ENCODE measurements around the gene CACNA2D1.

CACNA2D1 gene

DNA sequence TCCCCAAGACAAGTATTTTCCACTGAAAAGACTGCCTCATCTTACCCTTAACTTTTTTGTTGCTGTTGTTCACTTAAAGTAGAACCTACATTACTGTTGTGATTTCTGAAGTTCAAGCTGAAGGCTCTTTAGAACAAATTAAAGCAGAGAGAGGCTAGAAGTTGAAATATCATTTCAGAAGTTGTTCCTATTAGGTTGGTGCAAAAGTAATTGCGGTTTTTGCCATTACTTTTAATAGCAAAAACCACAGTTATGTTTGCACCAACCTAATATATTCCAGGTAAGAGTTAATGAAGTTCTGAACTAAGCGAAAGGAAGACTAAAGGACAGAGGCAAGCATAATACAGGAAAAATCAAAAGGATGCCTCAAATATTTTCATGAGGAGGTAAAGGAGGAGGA, 153.7 kb downstream of the CACNA2D1 start:
- Histone ChIP-seq H3K36me3 (ENCODE audit: control insufficient read depth, insufficient read depth, low read length) (no peaks in the 10 kb centered on the region), H3K27me3 (replicated peaks; ENCODE audit: control insufficient read depth, insufficient read depth, low read length) (no peaks in the 10 kb centered on the region), H3K4me3 (replicated peaks; ENCODE audit: low read depth, low read length) (no peak overlapping the region)
- TF ChIP-seq, protein P1, sequence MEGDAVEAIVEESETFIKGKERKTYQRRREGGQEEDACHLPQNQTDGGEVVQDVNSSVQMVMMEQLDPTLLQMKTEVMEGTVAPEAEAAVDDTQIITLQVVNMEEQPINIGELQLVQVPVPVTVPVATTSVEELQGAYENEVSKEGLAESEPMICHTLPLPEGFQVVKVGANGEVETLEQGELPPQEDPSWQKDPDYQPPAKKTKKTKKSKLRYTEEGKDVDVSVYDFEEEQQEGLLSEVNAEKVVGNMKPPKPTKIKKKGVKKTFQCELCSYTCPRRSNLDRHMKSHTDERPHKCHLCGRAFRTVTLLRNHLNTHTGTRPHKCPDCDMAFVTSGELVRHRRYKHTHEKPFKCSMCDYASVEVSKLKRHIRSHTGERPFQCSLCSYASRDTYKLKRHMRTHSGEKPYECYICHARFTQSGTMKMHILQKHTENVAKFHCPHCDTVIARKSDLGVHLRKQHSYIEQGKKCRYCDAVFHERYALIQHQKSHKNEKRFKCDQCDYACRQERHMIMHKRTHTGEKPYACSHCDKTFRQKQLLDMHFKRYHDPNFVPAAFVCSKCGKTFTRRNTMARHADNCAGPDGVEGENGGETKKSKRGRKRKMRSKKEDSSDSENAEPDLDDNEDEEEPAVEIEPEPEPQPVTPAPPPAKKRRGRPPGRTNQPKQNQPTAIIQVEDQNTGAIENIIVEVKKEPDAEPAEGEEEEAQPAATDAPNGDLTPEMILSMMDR (IDR thresholded peaks at IDR 0.05; ENCODE audit: insufficient read depth, low read length, poor library complexity, severe bottlenecking), result no peak
- no peak for DNase-seq (ENCODE audit: extremely low read depth, insufficient read length)

DNA sequence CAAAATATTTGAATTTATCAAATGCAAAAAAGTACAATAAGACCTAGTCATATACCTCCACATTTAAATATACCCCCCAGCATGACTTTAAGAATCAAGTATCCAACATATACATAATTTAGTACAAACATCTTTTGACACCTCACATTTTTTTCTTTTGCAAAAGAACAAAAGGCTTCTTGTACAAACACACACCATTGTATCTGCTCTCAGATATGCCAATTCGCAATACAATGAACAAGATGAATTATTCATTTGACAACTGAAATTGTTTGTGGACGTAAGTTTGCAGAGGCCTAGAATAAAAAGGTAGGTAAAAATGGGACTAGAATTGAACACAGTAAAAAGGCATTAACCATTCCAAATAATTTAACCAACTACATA, 154.4 kb downstream of the CACNA2D1 start:
- Histone ChIP-seq H3K4me3 (replicated peaks; ENCODE audit: low read depth, low read length) (no peak overlapping the region), H3K36me3 (ENCODE audit: control insufficient read depth, insufficient read depth, low read length) (no peaks in the 10 kb centered on the region), H3K27me3 (replicated peaks; ENCODE audit: control insufficient read depth, insufficient read depth, low read length) (no peaks in the 10 kb centered on the region)
- DNase-seq (ENCODE audit: extremely low read depth, insufficient read length), result no peak
- TF ChIP-seq, protein P1 (IDR thresholded peaks at IDR 0.05; ENCODE audit: insufficient read depth, low read length, poor library complexity, severe bottlenecking), result no peak

DNA sequence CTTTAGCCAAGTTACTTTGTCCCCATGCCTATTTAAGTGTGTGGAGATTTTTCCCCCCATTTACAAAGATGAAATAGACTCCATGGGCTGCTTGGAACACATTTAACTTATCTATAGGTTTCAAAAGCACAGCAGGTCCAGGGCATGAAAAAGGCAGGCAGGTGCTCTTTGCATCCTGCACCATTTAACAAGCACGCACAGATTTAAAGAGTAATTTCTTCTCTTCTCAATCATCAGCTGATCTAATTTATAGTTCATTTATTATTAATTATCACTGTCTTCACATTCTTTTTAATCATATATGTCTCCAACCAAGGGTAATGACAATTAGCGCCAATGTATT, 156.8 kb downstream of the CACNA2D1 start:
- TF ChIP-seq, protein P1 (IDR thresholded peaks at IDR 0.05; ENCODE audit: insufficient read depth, low read length, poor library complexity, severe bottlenecking), result no peak
- H3K4me3 ChIP-seq (replicated peaks; ENCODE audit: low read depth, low read length), result no peak overlapping the region
- no peaks in the 10 kb centered on the region for H3K27me3 ChIP-seq (replicated peaks; ENCODE audit: control insufficient read depth, insufficient read depth, low read length)
- no peaks in the 10 kb centered on the region for H3K36me3 ChIP-seq (ENCODE audit: control insufficient read depth, insufficient read depth, low read length)
- no peak for DNase-seq (ENCODE audit: extremely low read depth, insufficient read length)

DNA sequence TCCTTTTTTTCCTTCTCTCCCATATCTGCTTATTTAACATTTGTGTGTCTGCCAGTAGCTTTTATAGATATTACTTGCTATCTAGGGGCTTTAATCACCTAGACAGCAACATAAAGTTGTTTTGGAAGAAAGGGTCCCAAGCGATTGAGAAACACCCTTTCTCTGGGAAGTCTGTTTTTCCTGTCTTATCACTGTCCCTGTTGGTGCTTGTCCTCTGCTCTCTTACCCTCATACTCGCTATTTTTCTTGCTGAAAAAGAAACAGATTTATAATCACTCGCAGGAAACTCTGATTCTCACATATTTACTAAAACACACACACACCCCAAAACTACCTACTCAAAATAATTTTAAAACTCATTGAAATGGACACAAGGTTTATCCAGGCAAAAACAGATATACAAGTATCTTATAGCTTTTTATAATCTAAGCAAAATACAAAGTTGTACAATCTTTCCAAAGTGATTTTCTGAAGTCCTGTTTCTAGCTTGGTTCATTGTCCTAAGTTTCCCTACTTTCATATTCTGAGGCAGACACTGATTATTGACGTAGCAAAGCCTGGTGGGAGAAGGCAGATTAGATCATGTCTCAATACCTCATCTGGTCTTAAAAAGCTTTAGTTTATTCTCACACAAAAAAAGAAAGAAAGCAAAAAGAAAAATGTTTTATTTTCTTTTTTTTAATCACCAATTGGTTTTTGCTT, 157.3 kb downstream of the CACNA2D1 start:
- Histone ChIP-seq H3K36me3 (ENCODE audit: control insufficient read depth, insufficient read depth, low read length) (no peaks in the 10 kb centered on the region), H3K4me3 (replicated peaks; ENCODE audit: low read depth, low read length) (no peak overlapping the region), H3K27me3 (replicated peaks; ENCODE audit: control insufficient read depth, insufficient read depth, low read length) (no peaks in the 10 kb centered on the region)
- TF ChIP-seq, protein P1 (IDR thresholded peaks at IDR 0.05; ENCODE audit: insufficient read depth, low read length, poor library complexity, severe bottlenecking), result no peak
- DNase-seq (ENCODE audit: extremely low read depth, insufficient read length), result no peak

DNA sequence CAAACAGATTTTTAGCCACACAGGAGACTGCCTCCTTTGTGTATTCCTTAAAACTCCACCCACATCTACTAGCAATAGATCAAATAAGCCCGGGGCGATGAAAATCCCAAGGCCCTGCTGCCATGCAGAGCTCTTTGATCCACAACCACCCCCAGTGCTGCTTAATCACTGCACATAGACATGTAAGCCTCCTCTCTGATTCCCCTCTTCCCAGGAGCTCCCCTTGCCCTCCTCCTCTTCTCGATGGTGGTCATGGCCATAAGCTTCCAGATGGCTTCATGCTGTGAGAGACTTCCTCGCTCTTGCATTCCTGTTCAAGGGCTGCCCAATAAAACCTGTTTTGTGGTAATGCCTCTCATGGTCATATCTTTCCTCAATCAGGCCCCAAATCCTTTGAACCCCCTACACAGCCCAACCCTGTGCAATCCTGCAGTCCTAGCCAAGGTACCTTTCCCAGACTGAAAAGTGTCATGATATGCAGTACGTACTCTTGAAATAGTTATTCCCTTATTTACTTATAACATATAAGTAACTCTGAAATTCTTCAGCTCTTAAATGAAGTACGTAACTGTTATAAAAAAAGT, 158.5 kb downstream of the CACNA2D1 start:
- no peaks in the 10 kb centered on the region for H3K27me3 ChIP-seq (replicated peaks; ENCODE audit: control insufficient read depth, insufficient read depth, low read length)
- TF ChIP-seq, protein P1 (IDR thresholded peaks at IDR 0.05; ENCODE audit: insufficient read depth, low read length, poor library complexity, severe bottlenecking), result no peak
- no peak overlapping the region for H3K4me3 ChIP-seq (replicated peaks; ENCODE audit: low read depth, low read length)
- no peak for DNase-seq (ENCODE audit: extremely low read depth, insufficient read length)
- H3K36me3 ChIP-seq (ENCODE audit: control insufficient read depth, insufficient read depth, low read length), result no peaks in the 10 kb centered on the region

Data from GM06990 (cell line).